NCI-H2081 treated with DMSO at 0.1 percent for 48 hours (cell line): ENCODE measurements around the gene LINGO4.
"Not testable (repeated sequence)": the region's sequence is repeated elsewhere in the genome, so short reads cannot be mapped to it uniquely, and the experiment has no call there.

ENCODE experiments used
- DNase-seq: peaks from one replicate; lab custom pipeline; 2025; lab: John Stamatoyannopoulos, UW

LINGO4 gene

GRCh38 chr1:151783796-151784195 is 21.4 kb downstream of the LINGO4 start:
- DNase-seq = no peak

GRCh38 chr1:151782741-151783140 is 22.5 kb downstream of the LINGO4 start:
- no peak for DNase-seq

- DNase-seq = not testable (repeated sequence)
Measured at GRCh38 chr1:151782026-151782425, 23.2 kb downstream of the LINGO4 start.

- DNase-seq = not testable (repeated sequence)
Measured at GRCh38 chr1:151780736-151781135, 24.5 kb downstream of the LINGO4 start.

GRCh38 chr1:151779852-151780251 is 25.4 kb downstream of the LINGO4 start:
- no peak for DNase-seq

- no peak for DNase-seq
Measured at GRCh38 chr1:151777317-151777716, 27.9 kb downstream of the LINGO4 start.

- no peak for DNase-seq
Measured at GRCh38 chr1:151776665-151777062, 28.6 kb downstream of the LINGO4 start.

GRCh38 chr1:151775894-151776664 is 29.1 kb downstream of the LINGO4 start:
- DNase-seq = no peak

- no peak for DNase-seq
Measured at GRCh38 chr1:151774256-151774922, 30.8 kb downstream of the LINGO4 start.

- DNase-seq = no peak
Measured at GRCh38 chr1:151773702-151774101, 31.5 kb downstream of the LINGO4 start.

GRCh38 chr1:151769270-151769669 is 35.9 kb downstream of the LINGO4 start:
- DNase-seq = not testable (repeated sequence)

- not testable (repeated sequence) for DNase-seq
Measured at GRCh38 chr1:151768351-151769066, 36.7 kb downstream of the LINGO4 start.

- no peak for DNase-seq
Measured at GRCh38 chr1:151763990-151764389, 41.2 kb downstream of the LINGO4 start.

GRCh38 chr1:151762941-151763921 is 42.0 kb downstream of the LINGO4 start, which contains the start of gene MRPL9:
Gene MRPL9 (minus strand): TSS chr1:151763496. CDS start chr1:151763479, 17 bp downstream.
- DNase-seq = peak; percentile 15

- no peak for DNase-seq
Measured at GRCh38 chr1:151760597-151761385, 44.4 kb downstream of the LINGO4 start.

GRCh38 chr1:151759241-151759640 is 46.0 kb downstream of the LINGO4 start:
- DNase-seq = no peak

- DNase-seq = no peak
Measured at GRCh38 chr1:151756291-151756690, 48.9 kb downstream of the LINGO4 start.
